HCT116 (cell line): ENCODE data around the gene MAST4. TPM values are rescaled to one million over a fixed set of nuclear protein-coding genes. Genes with fewer than 3 reads are reported as not detected.

Experiments used
- ATAC-seq: fragments of 200-7000 bp; cut with Tn5 transposase; 2 replicates; pipeline ENCODE4 v1.9.1; 2020; ENCODE audit warnings: mild to moderate bottlenecking, moderate library complexity
- BruUV-seq: library from RNA; stranded (reverse); fragments of 400-500 nt; replicated peaks from 2 replicates; lab custom pipeline; 2021; lab: Mats Ljungman, UMichigan
- CTCF ChIA-PET: fragments of 300-600 bp; sonication (Branson Sonifier 250); formaldehyde crosslinking; loops from one replicate; lab custom pipeline; 2021; ENCODE audit warnings: antibody characterized with exemption; lab: Charles Lee
- POLR2A ChIA-PET: fragments of 300-600, 350-600 bp; sonication (Branson Sonifier 250); formaldehyde crosslinking; loops from one replicate; lab custom pipeline; 2021; ENCODE audit warnings: antibody characterized with exemption; lab: Charles Lee
- RAD21 ChIA-PET, 2 experiments: fragments of 300-600 bp; sonication (Branson Sonifier 250); formaldehyde crosslinking; loops; one replicate each; lab custom pipeline; 2023; ENCODE audit warnings: low total read pairs in 2 of 2; ENCODE audit not compliant: uncharacterized antibody in 2 of 2, unreplicated experiment in 2 of 2, low non-redundant PET in 1 of 2; lab: Charles Lee
- DNase-seq: peaks from one replicate; pipeline ENCODE4 v3.0.0-alpha.2; 2010; ENCODE audit warnings: low read depth, low spot score
- H2AFZ ChIP-seq: fragments of 200-600 bp; shearing (Covaris generic), sonication (generic); 2 replicates; pipeline ENCODE4 v1.6.1; 2017; ENCODE audit warnings: low read depth, mixed run types, mixed read lengths, antibody characterized with exemption, low read length; ENCODE audit not compliant: poor library complexity, severe bottlenecking
- H3K27ac ChIP-seq: 2 replicates; pipeline ENCODE4 v1.5.1; 2012; ENCODE audit warnings: low read depth, low read length
- H3K27me3 ChIP-seq: fragments of 200-600 bp; sonication (generic); 2 replicates; pipeline ENCODE4 v1.6.1; 2016; ENCODE audit warnings: mixed run types, low read length, mixed read lengths; ENCODE audit not compliant: insufficient read depth
- H3K36me3 ChIP-seq, 2 experiments: fragments of 200-500 bp in 1 of 2; fragments of 200-600 bp in 1 of 2; sonication (Bioruptor generic) in 1 of 2; sonication (generic) in 1 of 2; 2 replicates each; pipeline versions ENCODE4 v1.5.1 to v1.6.1; 2014 to 2016; ENCODE audit warnings: low read length in 2 of 2, inconsistent platforms in 1 of 2, mixed read lengths in 1 of 2, mixed run types in 1 of 2; ENCODE audit not compliant: insufficient read depth in 2 of 2, control insufficient read depth in 1 of 2
- H3K4me1 ChIP-seq, 2 experiments: fragments of 200-600 bp in 1 of 2; sonication (generic) in 1 of 2; 2 replicates each; pipeline versions ENCODE4 v1.5.1 to v1.6.1; 2012 to 2017; ENCODE audit warnings: low read length in 2 of 2, inconsistent platforms in 1 of 2, mild to moderate bottlenecking in 1 of 2, mixed read lengths in 1 of 2, mixed run types in 1 of 2, moderate library complexity in 1 of 2; ENCODE audit not compliant: insufficient read depth in 2 of 2, control insufficient read depth in 1 of 2
- H3K4me2 ChIP-seq: fragments of 200-600 bp; sonication (generic); 2 replicates; pipeline ENCODE4 v1.6.1; 2017; ENCODE audit warnings: mixed run types, low read length, mixed read lengths
- H3K4me3 ChIP-seq, 2 experiments: fragments of 200-600 bp in 1 of 2; sonication (generic) in 1 of 2; replicated peaks in 1 of 2; 2 replicates each; pipeline ENCODE4 v1.5.1; 2011 to 2016; ENCODE audit warnings: low read length in 2 of 2, control low read depth in 1 of 2, low read depth in 1 of 2, mild to moderate bottlenecking in 1 of 2, mixed read lengths in 1 of 2, mixed run types in 1 of 2
- H3K79me2 ChIP-seq: fragments of 200-600 bp; sonication (generic); 2 replicates; pipeline ENCODE4 v1.6.1; 2017; ENCODE audit warnings: mild to moderate bottlenecking, mixed run types, low read length, moderate library complexity, mixed read lengths; ENCODE audit not compliant: insufficient read depth
- H3K9ac ChIP-seq: fragments of 200-600 bp; sonication (generic); 2 replicates; pipeline ENCODE4 v1.6.1; 2016; ENCODE audit warnings: low read length, mixed read lengths
- H3K9me2 ChIP-seq: fragments of 200-600 bp; sonication (generic), shearing (Covaris generic); 2 replicates; pipeline ENCODE4 v1.6.1; 2017; ENCODE audit warnings: mixed run types, mild to moderate bottlenecking, moderate library complexity; ENCODE audit not compliant: insufficient read depth
- H3K9me3 ChIP-seq, 2 experiments: fragments of 200-500 bp in 1 of 2; fragments of 200-600 bp in 1 of 2; sonication (Bioruptor generic) in 1 of 2; sonication (generic) in 1 of 2; 2 replicates each; pipeline ENCODE4 v1.6.1; 2014 to 2017; ENCODE audit warnings: low read length in 2 of 2, mixed read lengths in 2 of 2, inconsistent platforms in 1 of 2, low read depth in 1 of 2, mild to moderate bottlenecking in 1 of 2, mixed run types in 1 of 2, moderate library complexity in 1 of 2; ENCODE audit not compliant: control insufficient read depth in 1 of 2, insufficient read depth in 1 of 2
- H4K20me1 ChIP-seq: fragments of 200-600 bp; sonication (generic), shearing (Covaris generic); 2 replicates; pipeline ENCODE4 v1.6.1; 2017; ENCODE audit warnings: mixed run types, mild to moderate bottlenecking, moderate library complexity; ENCODE audit not compliant: insufficient read depth
- CBX3 ChIP-seq: IDR thresholded peaks from 2 replicates; pipeline ENCODE4 v1.6.1; 2012; ENCODE audit warnings: low read depth
- CEBPB ChIP-seq: IDR thresholded peaks from 2 replicates; pipeline ENCODE4 v1.6.1; 2012; ENCODE audit warnings: low read depth
- CTCF ChIP-seq, 3 experiments: fragments of 200-600 bp in 1 of 3; sonication (generic) in 1 of 3; IDR thresholded peaks in 2 of 3; conservative IDR thresholded peaks in 1 of 3; 2 replicates each; pipeline ENCODE4 v1.5.1; 2012 to 2017; ENCODE audit warnings: low read depth in 2 of 3, low read length in 2 of 3, antibody characterized with exemption in 1 of 3, borderline replicate concordance in 1 of 3, control low read depth in 1 of 3, mild to moderate bottlenecking in 1 of 3, mixed read lengths in 1 of 3, mixed run types in 1 of 3, moderate library complexity in 1 of 3; ENCODE audit not compliant: insufficient read depth in 1 of 3
- ELF1 ChIP-seq: IDR thresholded peaks from 2 replicates; pipeline ENCODE4 v1.6.1; 2012; ENCODE audit warnings: low read depth, borderline replicate concordance
- EZH2 ChIP-seq: fragments of 200-600 bp; sonication (generic); IDR thresholded peaks from 2 replicates; pipeline ENCODE4 v1.6.1; 2017; ENCODE audit warnings: antibody characterized with exemption, mixed run types
- EZH2phosphoT487 ChIP-seq: fragments of 200-600 bp; IDR thresholded peaks from 2 replicates; pipeline ENCODE4 v1.6.1; 2018; ENCODE audit warnings: antibody characterized with exemption, borderline replicate concordance
- FOSL1 ChIP-seq: IDR thresholded peaks from 2 replicates; pipeline ENCODE4 v1.6.1; 2012; ENCODE audit warnings: low read depth
- MAX ChIP-seq: IDR thresholded peaks from 2 replicates; pipeline ENCODE4 v1.6.1; 2012
- POLR2A ChIP-seq: IDR thresholded peaks from 2 replicates; pipeline ENCODE4 v1.7.0; 2011; ENCODE audit warnings: borderline replicate concordance; ENCODE audit not compliant: insufficient read depth, insufficient read length; ENCODE audit errors: extremely low read depth
- POLR2AphosphoS5 ChIP-seq: IDR thresholded peaks from 2 replicates; pipeline ENCODE4 v1.6.1; 2011; ENCODE audit warnings: mild to moderate bottlenecking, low read depth, low read length, moderate library complexity
- SIN3A ChIP-seq: IDR thresholded peaks from 2 replicates; pipeline ENCODE4 v1.6.1; 2012; ENCODE audit warnings: low read depth
- SRF ChIP-seq: IDR thresholded peaks from 2 replicates; pipeline ENCODE4 v1.6.1; 2012; ENCODE audit warnings: low read depth
- YY1 ChIP-seq: IDR thresholded peaks from 2 replicates; pipeline ENCODE4 v1.6.1; 2011; ENCODE audit warnings: low read length, low read depth, moderate library complexity, mild to moderate bottlenecking; ENCODE audit not compliant: insufficient replicate concordance; ENCODE audit errors: extremely low read depth
- ZFX ChIP-seq: fragments of 450-650 bp; IDR thresholded peaks from 2 replicates; pipeline ENCODE4 v1.6.1; 2017
- ZNF274 ChIP-seq: fragments of 200-500 bp; sonication (Bioruptor generic); IDR thresholded peaks from 2 replicates; pipeline ENCODE4 v1.6.1; 2014; ENCODE audit warnings: mild to moderate bottlenecking, low read depth, low read length, inconsistent platforms
- intact Hi-C: fragments of 100-400 bp; cut with micrococcal nuclease; formaldehyde crosslinking; loops from 2 replicates; pipeline ENCODE4 v1.10.0; 2022
- total RNA-seq: library from RNA; stranded (reverse); gene quantifications from one replicate; pipeline ENCODE4 v1.2.1, GENCODE V29; 2021; ENCODE audit not compliant: unreplicated experiment
- TF ChIP-seq, protein P1 (sequence below): IDR thresholded peaks from 2 replicates; pipeline ENCODE4 v1.6.1; 2011; ENCODE audit warnings: mild to moderate bottlenecking, low read length, moderate library complexity; ENCODE audit not compliant: insufficient replicate concordance; ENCODE audit errors: extremely low read depth

MAST4 gene
- total RNA-seq, 1 experiment from 2014 or later = 1.1 TPM

DNA sequence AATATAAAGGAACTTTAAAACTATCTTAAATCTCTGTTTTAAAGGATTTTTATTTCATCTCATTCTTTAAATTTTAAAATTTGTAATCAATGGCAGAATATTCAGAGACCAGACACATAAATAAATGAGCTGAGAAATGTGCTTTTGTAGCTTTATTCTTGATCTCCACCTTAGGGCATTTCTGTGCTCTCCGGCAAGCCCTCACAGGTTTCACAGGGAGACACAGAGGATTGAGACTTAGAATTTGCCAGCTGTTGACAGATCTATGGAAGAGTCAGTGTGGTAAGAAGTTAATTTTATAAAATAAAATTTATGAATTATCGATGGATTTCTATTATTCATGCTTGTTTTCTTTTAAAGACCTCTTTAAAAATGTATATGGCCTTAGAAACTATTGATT, 393.6 kb downstream of the MAST4 start:
- H4K20me1 ChIP-seq = no peaks in the 10 kb centered on the region
- H3K9me2 ChIP-seq = no peaks in the 10 kb centered on the region
- ChIA-PET CTCF (interaction anchor here (1.5 kb wide), 1 partner anchor 160 kb away, joined by 3 read pairs; no protein-coding TSS in a partner anchor), RAD21 (no interaction called here)
- no peaks in the 10 kb centered on the region for H3K4me1 ChIP-seq
- no peaks in the 10 kb centered on the region for H3K9me3 ChIP-seq
- DNase-seq (no peak), ATAC-seq (no peak)
- H3K27ac ChIP-seq = no peak overlapping the region
- H3K36me3 ChIP-seq = no peaks in the 10 kb centered on the region
- no TSS peak for BruUV-seq
- H3K27me3 ChIP-seq = peaks cover 46% of the 10 kb centered on the region
- no peak for TF ChIP-seq ZFX
- TF ChIP-seq ELF1 = no peak
- TF ChIP-seq POLR2A = no peak
- no peak for TF ChIP-seq EZH2
- TF ChIP-seq POLR2AphosphoS5 = no peak
- TF ChIP-seq FOSL1 = no peak
- no peak for TF ChIP-seq EZH2phosphoT487
- no peak for TF ChIP-seq SRF
- TF ChIP-seq ZNF274 = no peak
- TF ChIP-seq YY1 = no peak
- no peak for TF ChIP-seq CTCF (IDR thresholded peaks at IDR 0.05 in 2 of 3, conservative IDR thresholded peaks at IDR 0.05 in 1 of 3; ENCODE audit: borderline replicate concordance in 1 of 3, insufficient read depth in 1 of 3, low read depth in 2 of 3, low read length in 2 of 3)
- TF ChIP-seq CEBPB = no peak
- TF ChIP-seq CBX3 = no peak
- no peak for TF ChIP-seq MAX
- no peak for TF ChIP-seq SIN3A
- TF ChIP-seq, protein P1, sequence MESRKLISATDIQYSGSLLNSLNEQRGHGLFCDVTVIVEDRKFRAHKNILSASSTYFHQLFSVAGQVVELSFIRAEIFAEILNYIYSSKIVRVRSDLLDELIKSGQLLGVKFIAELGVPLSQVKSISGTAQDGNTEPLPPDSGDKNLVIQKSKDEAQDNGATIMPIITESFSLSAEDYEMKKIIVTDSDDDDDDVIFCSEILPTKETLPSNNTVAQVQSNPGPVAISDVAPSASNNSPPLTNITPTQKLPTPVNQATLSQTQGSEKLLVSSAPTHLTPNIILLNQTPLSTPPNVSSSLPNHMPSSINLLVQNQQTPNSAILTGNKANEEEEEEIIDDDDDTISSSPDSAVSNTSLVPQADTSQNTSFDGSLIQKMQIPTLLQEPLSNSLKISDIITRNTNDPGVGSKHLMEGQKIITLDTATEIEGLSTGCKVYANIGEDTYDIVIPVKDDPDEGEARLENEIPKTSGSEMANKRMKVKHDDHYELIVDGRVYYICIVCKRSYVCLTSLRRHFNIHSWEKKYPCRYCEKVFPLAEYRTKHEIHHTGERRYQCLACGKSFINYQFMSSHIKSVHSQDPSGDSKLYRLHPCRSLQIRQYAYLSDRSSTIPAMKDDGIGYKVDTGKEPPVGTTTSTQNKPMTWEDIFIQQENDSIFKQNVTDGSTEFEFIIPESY = no peak
- TF ChIP-seq, all 23 proteins: peak for 0
- intact Hi-C loops = loop anchor here (2.0 to 5.0 kb wide), 2 partner anchors 161 to 218 kb away; no protein-coding TSS in a partner anchor
- no peak overlapping the region for H3K9ac ChIP-seq
- no peak overlapping the region for H2AFZ ChIP-seq
- H3K79me2 ChIP-seq = no peaks in the 10 kb centered on the region
- H3K4me2 ChIP-seq = no peak overlapping the region
- POLR2A ChIA-PET = no interaction called here
- no peak overlapping the region for H3K4me3 ChIP-seq
